Transverse colon (tissue), 4 donors: ENCODE measurements around the gene TTLL5. TPM values are rescaled to one million over a fixed set of nuclear protein-coding genes. Genes with fewer than 3 reads are reported as not detected.

Experiments
- DNase-seq: peaks from one replicate; pipeline ENCODE4 v3.0.0-alpha.2; 2019
- H3K27ac ChIP-seq, 4 donors: fragments of 200-600 bp; sonication (generic); 2 replicates each; pipeline ENCODE4 v1.5.1; 2016 to 2018; ENCODE audit warnings: inconsistent platforms in 4 of 4
- H3K27me3 ChIP-seq: fragments of 200-600 bp; sonication (generic); 2 replicates; pipeline ENCODE4 v1.5.1; 2017; ENCODE audit warnings: inconsistent platforms
- H3K36me3 ChIP-seq, 4 donors: fragments of 200-600 bp; sonication (generic); 2 replicates each; pipeline ENCODE4 v1.5.1; 2017 to 2019; ENCODE audit warnings: inconsistent platforms in 4 of 4
- H3K4me1 ChIP-seq, 4 donors: fragments of 200-600 bp; sonication (generic); 2 replicates each; pipeline ENCODE4 v1.5.1; 2017 to 2020; ENCODE audit warnings: inconsistent platforms in 4 of 4
- H3K4me3 ChIP-seq, 4 donors: fragments of 200-600 bp; sonication (generic); 1 replicate in 1 of 4; 2 replicates in 3 of 4; pipeline versions ENCODE4 v1.5.1 to v1.6.1; 2017 to 2019; ENCODE audit warnings: inconsistent platforms in 4 of 4
- H3K9me3 ChIP-seq, 2 donors: fragments of 200-600 bp; sonication (generic); 2 replicates each; pipeline ENCODE4 v1.5.1; 2017 to 2019; ENCODE audit warnings: inconsistent platforms in 2 of 2
- EP300 ChIP-seq: sonication (generic); formaldehyde crosslinking; IDR thresholded peaks from one replicate; pipeline ENCODE4 v1.6.1; 2017; ENCODE audit warnings: antibody characterized with exemption, low read depth
- POLR2A ChIP-seq: fragments of 450-650 bp; IDR thresholded peaks from one replicate; pipeline ENCODE4 v1.6.1; 2016; ENCODE audit warnings: antibody characterized with exemption, mild to moderate bottlenecking, moderate library complexity
- POLR2AphosphoS5 ChIP-seq, 3 donors: sonication (generic); formaldehyde crosslinking; IDR thresholded peaks; one replicate each; pipeline ENCODE4 v1.6.1; 2016; ENCODE audit warnings: antibody characterized with exemption in 3 of 3
- WGBS, 2 donors: methylation state at CpG; one replicate each; pipeline ENCODE4 v1.1.5; 2018; ENCODE audit warnings: low coverage in 1 of 2; 5-methylcytosine and 5-hydroxymethylcytosine counted together
- in situ Hi-C, 4 donors: fragments of 200-750 bp; cut with MboI; loops; one replicate each; pipeline versions ENCODE4 v1.15.0 to v1.15.1; 2017; ENCODE audit warnings: low sequenced_read_pairs in 3 of 4, low pct_ligation_motif_present in 1 of 4, low pct_unique_long_range_greater_than_20kb in 1 of 4
- intact Hi-C: fragments of 100-400 bp; cut with DNase I; formaldehyde crosslinking; loops from one replicate; pipeline ENCODE4 v1.15.1; 2023; ENCODE audit warnings: low total_unique reads
- total RNA-seq, 4 donors: library from RNA; depleted of rRNA; stranded (reverse); fragments of >200 nt; gene quantifications; one replicate each; pipeline ENCODE4 v1.1.0, GENCODE V29; 2016
- TF ChIP-seq, protein P1 (sequence below), 5 experiments: fragments of 200-600 bp in 3 of 5; fragments of 450-650 bp in 2 of 5; sonication (generic) in 3 of 5; IDR thresholded peaks; 1 replicate in 2 of 5; 2 replicates in 3 of 5; pipeline ENCODE4 v1.5.1; 2016 to 2017; ENCODE audit warnings: antibody characterized with exemption in 5 of 5, inconsistent platforms in 3 of 5, mild to moderate bottlenecking in 2 of 5, moderate library complexity in 1 of 5

Gene TTLL5
- total RNA-seq, 4 donors from 2014 or later = 16.1 to 264 (median 40.8) TPM

DNA sequence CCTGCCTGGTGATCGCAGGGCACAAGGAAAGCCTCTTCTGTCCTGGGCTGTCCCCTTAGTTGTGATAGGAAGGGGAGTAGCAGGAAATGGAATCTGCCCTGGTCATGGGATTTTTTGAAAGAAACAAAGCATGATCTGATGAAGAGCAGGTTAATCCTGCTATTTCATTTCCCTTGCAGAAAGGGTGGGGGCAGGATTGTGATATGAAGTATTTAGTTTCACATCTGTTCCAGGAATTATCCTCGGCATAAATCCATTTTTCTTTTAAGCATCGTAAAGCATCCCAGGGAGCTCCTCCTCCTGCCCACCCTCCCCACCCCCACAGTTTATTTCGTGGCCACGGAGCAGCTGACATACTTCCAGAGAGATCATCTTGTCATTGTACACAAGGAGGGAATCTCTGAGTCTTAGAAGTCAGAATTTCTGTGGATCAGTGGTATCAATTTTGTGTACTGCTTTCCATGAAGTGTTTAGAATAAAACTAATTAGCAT lies 267.7 kb downstream of the TTLL5 start:
- Histone ChIP-seq H3K4me3 (no peak overlapping the region), H3K36me3 (no peaks in the 10 kb centered on the region), H3K4me1 (no peaks in the 10 kb centered on the region), H3K27me3 (no peaks in the 10 kb centered on the region), H3K9me3 (no peaks in the 10 kb centered on the region), H3K27ac (no peak overlapping the region)
- TF ChIP-seq POLR2AphosphoS5 (IDR thresholded peaks at IDR 0.05) (no peak), POLR2A (no peak), EP300 (no peak)
- TF ChIP-seq, protein P1, sequence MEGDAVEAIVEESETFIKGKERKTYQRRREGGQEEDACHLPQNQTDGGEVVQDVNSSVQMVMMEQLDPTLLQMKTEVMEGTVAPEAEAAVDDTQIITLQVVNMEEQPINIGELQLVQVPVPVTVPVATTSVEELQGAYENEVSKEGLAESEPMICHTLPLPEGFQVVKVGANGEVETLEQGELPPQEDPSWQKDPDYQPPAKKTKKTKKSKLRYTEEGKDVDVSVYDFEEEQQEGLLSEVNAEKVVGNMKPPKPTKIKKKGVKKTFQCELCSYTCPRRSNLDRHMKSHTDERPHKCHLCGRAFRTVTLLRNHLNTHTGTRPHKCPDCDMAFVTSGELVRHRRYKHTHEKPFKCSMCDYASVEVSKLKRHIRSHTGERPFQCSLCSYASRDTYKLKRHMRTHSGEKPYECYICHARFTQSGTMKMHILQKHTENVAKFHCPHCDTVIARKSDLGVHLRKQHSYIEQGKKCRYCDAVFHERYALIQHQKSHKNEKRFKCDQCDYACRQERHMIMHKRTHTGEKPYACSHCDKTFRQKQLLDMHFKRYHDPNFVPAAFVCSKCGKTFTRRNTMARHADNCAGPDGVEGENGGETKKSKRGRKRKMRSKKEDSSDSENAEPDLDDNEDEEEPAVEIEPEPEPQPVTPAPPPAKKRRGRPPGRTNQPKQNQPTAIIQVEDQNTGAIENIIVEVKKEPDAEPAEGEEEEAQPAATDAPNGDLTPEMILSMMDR (IDR thresholded peaks at IDR 0.05) = no peak
- WGBS, 2 donors = 33 to 51% methylated on average over 1 to 5 of the region's 5 CpGs
- intact Hi-C loops = no loop called here
- no peak for DNase-seq
- in situ Hi-C loops = no loop called here

GRCh38 chr14:75933712-75934296 lies 272.8 kb downstream of the TTLL5 start:
- TF ChIP-seq, protein P1 (IDR thresholded peaks at IDR 0.05) = no peak
- TF ChIP-seq EP300 (no peak), POLR2A (no peak), POLR2AphosphoS5 (IDR thresholded peaks at IDR 0.05) (no peak)
- DNase-seq = no peak
- Histone ChIP-seq H3K4me3 (no peak overlapping the region), H3K27me3 (no peaks in the 10 kb centered on the region), H3K4me1 (no peaks in the 10 kb centered on the region), H3K27ac (no peak overlapping the region), H3K36me3 (no peaks in the 10 kb centered on the region), H3K9me3 (no peaks in the 10 kb centered on the region)
- 0 to 47% methylated on average over 1 to 2 of the region's 2 CpGs for WGBS, 2 donors
- in situ Hi-C loops (no loop called here), intact Hi-C loops (no loop called here)

DNA sequence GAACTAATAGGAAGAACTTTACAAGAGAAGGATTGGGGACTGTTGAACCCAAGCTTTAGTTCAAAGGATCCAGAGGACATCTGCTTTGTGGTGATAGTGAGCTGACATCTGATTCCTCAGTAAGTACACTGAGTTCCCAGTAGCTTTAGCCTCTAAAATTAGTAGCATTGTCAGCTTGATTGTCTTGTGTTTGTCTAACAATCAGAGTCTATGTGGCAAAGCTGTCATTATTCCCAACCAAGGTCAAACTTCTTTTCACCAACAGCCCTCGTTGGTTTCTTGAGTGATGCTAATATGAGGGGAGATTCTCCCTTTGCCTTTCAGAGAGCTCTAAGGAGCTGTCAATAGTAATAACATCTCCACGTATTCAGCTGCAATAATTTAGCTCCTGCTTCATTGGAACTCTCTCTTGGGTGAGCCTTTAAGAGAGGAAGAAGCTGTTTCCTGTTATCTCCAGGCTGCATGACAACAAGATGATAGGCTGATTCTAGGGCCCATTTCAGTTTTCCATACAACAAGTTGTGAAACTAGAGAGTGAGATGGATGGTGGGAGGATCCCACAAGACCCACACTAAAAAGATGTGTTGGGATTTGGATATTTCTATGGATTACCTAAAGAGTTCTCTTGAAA lies 274.1 kb downstream of the TTLL5 start:
- WGBS, 2 donors = 73% methylated on average over 2 of the region's 2 CpGs; no CpG with 5 or more reads in 1 of the 2 donors
- in situ Hi-C loops = no loop called here

DNA sequence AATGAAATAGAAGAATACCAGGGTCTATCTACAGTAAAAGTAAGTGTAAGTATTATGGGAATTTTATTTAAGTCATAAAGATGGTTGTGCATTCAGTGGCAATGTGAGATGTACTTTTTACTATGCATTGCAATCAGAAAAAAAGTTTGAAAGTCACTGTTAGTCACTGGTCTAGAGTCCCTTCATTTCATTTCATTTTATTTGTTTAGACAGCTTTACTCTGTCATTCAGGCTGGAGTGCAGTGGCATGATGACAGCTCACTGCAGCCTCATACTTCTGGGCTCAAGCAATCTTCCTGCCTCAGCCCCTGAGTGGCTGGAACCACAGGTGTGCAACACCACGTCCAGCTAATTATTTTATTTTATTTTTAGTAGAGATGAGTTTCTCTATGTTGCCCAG lies 278.2 kb downstream of the TTLL5 start:
- Histone ChIP-seq H3K9me3 (no peaks in the 10 kb centered on the region), H3K36me3 (no peaks in the 10 kb centered on the region), H3K27me3 (no peaks in the 10 kb centered on the region), H3K4me1 (no peaks in the 10 kb centered on the region), H3K4me3 (no peak overlapping the region), H3K27ac (no peak overlapping the region)
- intact Hi-C loops (no loop called here), in situ Hi-C loops (no loop called here)
- TF ChIP-seq, protein P1 (IDR thresholded peaks at IDR 0.05) = no peak
- TF ChIP-seq POLR2A (no peak), EP300 (no peak), POLR2AphosphoS5 (IDR thresholded peaks at IDR 0.05) (no peak)
- DNase-seq = no peak
- 67 to 83% methylated on average over 1 of the region's 1 CpG for WGBS, 2 donors

More for the DNA sequence above, 274.1 kb downstream of the TTLL5 start:
- Histone ChIP-seq H3K4me3 (no peak overlapping the region), H3K27me3 (no peaks in the 10 kb centered on the region), H3K4me1 (no peaks in the 10 kb centered on the region), H3K36me3 (no peaks in the 10 kb centered on the region), H3K9me3 (no peaks in the 10 kb centered on the region), H3K27ac (no peak overlapping the region)
- intact Hi-C loops = no loop called here
- DNase-seq = no peak
- no peak for TF ChIP-seq POLR2A
- no peak for TF ChIP-seq EP300
- TF ChIP-seq, protein P1 (IDR thresholded peaks at IDR 0.05) = no peak
- TF ChIP-seq POLR2AphosphoS5 (IDR thresholded peaks at IDR 0.05) = no peak
